ENCODE results near the gene MPZ.
"Not testable (repeated sequence)": the region's sequence is repeated elsewhere in the genome, so short reads cannot be mapped to it uniquely, and the experiment has no call there.

Gene MPZ

GRCh38 chr1:161298116-161298515, 11.7 kb downstream of the MPZ start:
- no peak for DNase-seq

- no peak for DNase-seq
These were observed 12.4 kb downstream of the MPZ start for GRCh38 chr1:161297415-161297814.

GRCh38 chr1:161290779-161291178, 19.0 kb downstream of the MPZ start:
- no peak for DNase-seq

GRCh38 chr1:161287482-161288054, 22.2 kb downstream of the MPZ start:
- DNase-seq = no peak

GRCh38 chr1:161285521-161285920, 24.2 kb downstream of the MPZ start:
- no peak for DNase-seq

- DNase-seq = no peak
These were observed 24.7 kb downstream of the MPZ start for GRCh38 chr1:161285113-161285512.

GRCh38 chr1:161282991-161283390, 26.8 kb downstream of the MPZ start:
- DNase-seq = no peak

GRCh38 chr1:161274874-161275273, 34.9 kb downstream of the MPZ start:
- no peak for DNase-seq

- DNase-seq = no peak
These were observed 36.4 kb downstream of the MPZ start for GRCh38 chr1:161273402-161273801.

GRCh38 chr1:161267321-161267720, 42.4 kb downstream of the MPZ start:
- DNase-seq = no peak

- no peak for DNase-seq
These were observed 42.9 kb downstream of the MPZ start for GRCh38 chr1:161266836-161267235.

- peak; percentile 38 for DNase-seq
These were observed 43.6 kb downstream of the MPZ start for GRCh38 chr1:161266202-161266601.

- DNase-seq = no peak
These were observed 44.5 kb downstream of the MPZ start for GRCh38 chr1:161265305-161265704.

- DNase-seq = no peak
These were observed 48.2 kb downstream of the MPZ start for GRCh38 chr1:161261261-161262235.

- no peak for DNase-seq
These were observed 49.1 kb downstream of the MPZ start for GRCh38 chr1:161260376-161261260.

- no peak for DNase-seq
These were observed 50.0 kb downstream of the MPZ start for GRCh38 chr1:161259765-161260164.

- no peak for DNase-seq
These were observed 50.4 kb downstream of the MPZ start for GRCh38 chr1:161259345-161259702.

GRCh38 chr1:161258439-161259344, 51.1 kb downstream of the MPZ start, which contains the start of gene PCP4L1:
Gene PCP4L1, plus strand, starts transcription at chr1:161258745. Its CDS starts 230 bp downstream, at chr1:161258975.
- DNase-seq = peak; percentile 50

GRCh38 chr1:161257109-161257508, 52.7 kb downstream of the MPZ start:
- DNase-seq = not testable (repeated sequence)

GRCh38 chr1:161255955-161256520, 53.7 kb downstream of the MPZ start:
- not testable (repeated sequence) for DNase-seq

GRCh38 chr1:161255302-161255701, 54.5 kb downstream of the MPZ start:
- DNase-seq = not testable (repeated sequence)
